ENCODE measurements around the gene LSAMP.

LSAMP gene

GRCh38 chr3:116350119-116350733 is 95.1 kb downstream of the LSAMP start:
- 72% methylated on average over 2 of the region's 4 CpGs for WGBS
- Histone ChIP-seq H2BK15ac (ENCODE audit: low read depth, poor library complexity, severe bottlenecking) (no peak overlapping the region), H3K4me3 (ENCODE audit: insufficient read depth in 1 of 2, low read depth in 1 of 2, low read length in 2 of 2) (no peak overlapping the region), H3K27ac (ENCODE audit: low read length, poor library complexity, severe bottlenecking) (no peak overlapping the region), H2BK120ac (ENCODE audit: low read depth, low read length) (no peak overlapping the region), H2BK12ac (ENCODE audit: low read length in 2 of 2) (no peak overlapping the region), H3K27me3 (ENCODE audit: control insufficient read depth in 1 of 2, insufficient read depth in 1 of 2, low read length in 2 of 2) (no peaks in the 10 kb centered on the region), H4K8ac (ENCODE audit: low read length) (no peak overlapping the region), H3K18ac (ENCODE audit: low read depth in 1 of 2, low read length in 2 of 2) (no peak overlapping the region), H3K14ac (ENCODE audit: low read length in 2 of 2) (no peak overlapping the region), H3K9me3 (ENCODE audit: control insufficient read depth, low read length) (no peaks in the 10 kb centered on the region), H4K91ac (ENCODE audit: low read length) (no peak overlapping the region), H3K23ac (ENCODE audit: low read length in 2 of 2) (no peak overlapping the region), H2BK5ac (ENCODE audit: low read depth, low read length, poor library complexity, severe bottlenecking) (no peak overlapping the region), H2AK5ac (ENCODE audit: low read length, severe bottlenecking) (no peak overlapping the region), H3K9ac (ENCODE audit: low read length) (no peak overlapping the region), H3K4me1 (ENCODE audit: control insufficient read depth, insufficient read depth, low read depth, low read length) (no peaks in the 10 kb centered on the region), H3K4ac (ENCODE audit: low read depth in 1 of 2, low read length in 2 of 2) (no peak overlapping the region), H3K36me3 (ENCODE audit: control insufficient read depth in 1 of 2, insufficient read depth in 2 of 2, low read depth in 1 of 2, low read length in 2 of 2) (no peaks in the 10 kb centered on the region), H3K4me2 (ENCODE audit: low read length, poor library complexity, severe bottlenecking) (no peak overlapping the region), H2AFZ (ENCODE audit: low read depth, low read length) (no peak overlapping the region), H3K79me1 (replicated peaks; ENCODE audit: low read length, poor library complexity, severe bottlenecking) (peaks cover 11% of the 10 kb centered on the region)
- peak; percentile 6 for DNase-seq

- Histone ChIP-seq H3K4me2 (ENCODE audit: low read length, poor library complexity, severe bottlenecking) (no peak overlapping the region), H3K27me3 (ENCODE audit: control insufficient read depth in 1 of 2, insufficient read depth in 1 of 2, low read length in 2 of 2) (no peaks in the 10 kb centered on the region), H2BK120ac (ENCODE audit: low read depth, low read length) (no peak overlapping the region), H3K79me1 (replicated peaks; ENCODE audit: low read length, poor library complexity, severe bottlenecking) (peaks cover 11% of the 10 kb centered on the region), H2BK12ac (ENCODE audit: low read length in 2 of 2) (no peak overlapping the region), H2BK5ac (ENCODE audit: low read depth, low read length, poor library complexity, severe bottlenecking) (no peak overlapping the region), H4K91ac (ENCODE audit: low read length) (no peak overlapping the region), H3K36me3 (ENCODE audit: control insufficient read depth in 1 of 2, insufficient read depth in 2 of 2, low read depth in 1 of 2, low read length in 2 of 2) (no peaks in the 10 kb centered on the region), H2BK15ac (ENCODE audit: low read depth, poor library complexity, severe bottlenecking) (no peak overlapping the region), H3K4ac (ENCODE audit: low read depth in 1 of 2, low read length in 2 of 2) (no peak overlapping the region), H3K9me3 (ENCODE audit: control insufficient read depth, low read length) (no peaks in the 10 kb centered on the region), H3K27ac (ENCODE audit: low read length, poor library complexity, severe bottlenecking) (no peak overlapping the region), H4K8ac (ENCODE audit: low read length) (no peak overlapping the region), H2AK5ac (ENCODE audit: low read length, severe bottlenecking) (no peak overlapping the region), H3K4me3 (ENCODE audit: insufficient read depth in 1 of 2, low read depth in 1 of 2, low read length in 2 of 2) (no peak overlapping the region), H3K23ac (ENCODE audit: low read length in 2 of 2) (no peak overlapping the region), H3K18ac (ENCODE audit: low read depth in 1 of 2, low read length in 2 of 2) (no peak overlapping the region), H3K4me1 (ENCODE audit: control insufficient read depth, insufficient read depth, low read depth, low read length) (no peaks in the 10 kb centered on the region), H3K14ac (ENCODE audit: low read length in 2 of 2) (no peak overlapping the region), H2AFZ (ENCODE audit: low read depth, low read length) (no peak overlapping the region), H3K9ac (ENCODE audit: low read length) (no peak overlapping the region)
- 94% methylated on average over 2 of the region's 3 CpGs for WGBS
- no peak for DNase-seq
Observed at GRCh38 chr3:116348216-116348615, 97.1 kb downstream of the LSAMP start.

GRCh38 chr3:116342499-116342898 is 102.8 kb downstream of the LSAMP start:
- Histone ChIP-seq H2BK15ac (ENCODE audit: low read depth, poor library complexity, severe bottlenecking) (no peak overlapping the region), H3K4me2 (ENCODE audit: low read length, poor library complexity, severe bottlenecking) (no peak overlapping the region), H3K79me1 (replicated peaks; ENCODE audit: low read length, poor library complexity, severe bottlenecking) (peaks cover 9% of the 10 kb centered on the region), H2BK120ac (ENCODE audit: low read depth, low read length) (no peak overlapping the region), H3K27me3 (ENCODE audit: control insufficient read depth in 1 of 2, insufficient read depth in 1 of 2, low read length in 2 of 2) (no peaks in the 10 kb centered on the region), H3K4me1 (ENCODE audit: control insufficient read depth, insufficient read depth, low read depth, low read length) (no peaks in the 10 kb centered on the region), H3K14ac (ENCODE audit: low read length in 2 of 2) (no peak overlapping the region), H3K36me3 (ENCODE audit: control insufficient read depth in 1 of 2, insufficient read depth in 2 of 2, low read depth in 1 of 2, low read length in 2 of 2) (no peaks in the 10 kb centered on the region), H2BK5ac (ENCODE audit: low read depth, low read length, poor library complexity, severe bottlenecking) (no peak overlapping the region), H4K8ac (ENCODE audit: low read length) (no peak overlapping the region), H3K27ac (ENCODE audit: low read length, poor library complexity, severe bottlenecking) (no peak overlapping the region), H3K18ac (ENCODE audit: low read depth in 1 of 2, low read length in 2 of 2) (no peak overlapping the region), H3K4me3 (ENCODE audit: insufficient read depth in 1 of 2, low read depth in 1 of 2, low read length in 2 of 2) (no peak overlapping the region), H2BK12ac (ENCODE audit: low read length in 2 of 2) (no peak overlapping the region), H3K4ac (ENCODE audit: low read depth in 1 of 2, low read length in 2 of 2) (no peak overlapping the region), H4K91ac (ENCODE audit: low read length) (no peak overlapping the region), H3K9me3 (ENCODE audit: control insufficient read depth, low read length) (no peaks in the 10 kb centered on the region), H2AFZ (ENCODE audit: low read depth, low read length) (no peak overlapping the region), H2AK5ac (ENCODE audit: low read length, severe bottlenecking) (no peak overlapping the region), H3K9ac (ENCODE audit: low read length) (no peak overlapping the region), H3K23ac (ENCODE audit: low read length in 2 of 2) (no peak overlapping the region)
- DNase-seq = no peak
- WGBS = no CpG with 5 or more reads among the region's 2 CpGs

GRCh38 chr3:116341899-116342298 is 103.4 kb downstream of the LSAMP start:
- no peaks in the 10 kb centered on the region for H3K27me3 ChIP-seq (ENCODE audit: control insufficient read depth in 1 of 2, insufficient read depth in 1 of 2, low read length in 2 of 2)
- H2BK5ac ChIP-seq (ENCODE audit: low read depth, low read length, poor library complexity, severe bottlenecking) = no peak overlapping the region
- no peak overlapping the region for H3K4me2 ChIP-seq (ENCODE audit: low read length, poor library complexity, severe bottlenecking)
- no peak overlapping the region for H2BK120ac ChIP-seq (ENCODE audit: low read depth, low read length)
- no peak overlapping the region for H4K8ac ChIP-seq (ENCODE audit: low read length)
- no peak overlapping the region for H2AK5ac ChIP-seq (ENCODE audit: low read length, severe bottlenecking)
- no peak overlapping the region for H3K18ac ChIP-seq (ENCODE audit: low read depth in 1 of 2, low read length in 2 of 2)
- H3K79me1 ChIP-seq (replicated peaks; ENCODE audit: low read length, poor library complexity, severe bottlenecking) = peaks cover 8% of the 10 kb centered on the region
- no peaks in the 10 kb centered on the region for H3K9me3 ChIP-seq (ENCODE audit: control insufficient read depth, low read length)
- no peak overlapping the region for H3K14ac ChIP-seq (ENCODE audit: low read length in 2 of 2)
- no peaks in the 10 kb centered on the region for H3K4me1 ChIP-seq (ENCODE audit: control insufficient read depth, insufficient read depth, low read depth, low read length)
- H2AFZ ChIP-seq (ENCODE audit: low read depth, low read length) = no peak overlapping the region
- no peak overlapping the region for H3K4ac ChIP-seq (ENCODE audit: low read depth in 1 of 2, low read length in 2 of 2)
- H3K27ac ChIP-seq (ENCODE audit: low read length, poor library complexity, severe bottlenecking) = no peak overlapping the region
- no peak overlapping the region for H2BK15ac ChIP-seq (ENCODE audit: low read depth, poor library complexity, severe bottlenecking)
- DNase-seq = no peak
- no peak overlapping the region for H2BK12ac ChIP-seq (ENCODE audit: low read length in 2 of 2)
- no peak overlapping the region for H4K91ac ChIP-seq (ENCODE audit: low read length)
- no peak overlapping the region for H3K23ac ChIP-seq (ENCODE audit: low read length in 2 of 2)
- no peaks in the 10 kb centered on the region for H3K36me3 ChIP-seq (ENCODE audit: control insufficient read depth in 1 of 2, insufficient read depth in 2 of 2, low read depth in 1 of 2, low read length in 2 of 2)
- no peak overlapping the region for H3K4me3 ChIP-seq (ENCODE audit: insufficient read depth in 1 of 2, low read depth in 1 of 2, low read length in 2 of 2)
- no peak overlapping the region for H3K9ac ChIP-seq (ENCODE audit: low read length)

Data from mesenchymal stem cell (in vitro differentiated cells and primary cell).